Measurements from ENCODE around the gene CHMP4B.
A peak's percentile ranks its signal among the peaks of the same experiment; 100 is the strongest.

Gene CHMP4B

GRCh38 chr20:33836277-33836676 is 25.1 kb downstream of the CHMP4B start:
- H3K4me2 ChIP-seq (ENCODE audit: low read depth, low read length) = peak overlapping the region; percentile 76
- H3K9me3 ChIP-seq (replicated peaks; ENCODE audit: insufficient read depth, low read length) = no peaks in the 10 kb centered on the region
- H3K79me2 ChIP-seq (ENCODE audit: low read length) = peaks cover 100% of the 10 kb centered on the region
- no peak for DNase-seq
- peak overlapping the region; percentile 92; the same call in 1 of the 2 replicates for H3K27ac ChIP-seq (ENCODE audit: low read length)
- peaks cover 91% of the 10 kb centered on the region for H3F3A ChIP-seq (ENCODE audit: insufficient read depth, low read length)
- no peaks in the 10 kb centered on the region for H3K27me3 ChIP-seq (replicated peaks; ENCODE audit: insufficient read depth, low read length)
- peaks cover 29% of the 10 kb centered on the region for H3K36me3 ChIP-seq (replicated peaks; ENCODE audit: insufficient read depth, low read length)
- TF ChIP-seq, protein P1, sequence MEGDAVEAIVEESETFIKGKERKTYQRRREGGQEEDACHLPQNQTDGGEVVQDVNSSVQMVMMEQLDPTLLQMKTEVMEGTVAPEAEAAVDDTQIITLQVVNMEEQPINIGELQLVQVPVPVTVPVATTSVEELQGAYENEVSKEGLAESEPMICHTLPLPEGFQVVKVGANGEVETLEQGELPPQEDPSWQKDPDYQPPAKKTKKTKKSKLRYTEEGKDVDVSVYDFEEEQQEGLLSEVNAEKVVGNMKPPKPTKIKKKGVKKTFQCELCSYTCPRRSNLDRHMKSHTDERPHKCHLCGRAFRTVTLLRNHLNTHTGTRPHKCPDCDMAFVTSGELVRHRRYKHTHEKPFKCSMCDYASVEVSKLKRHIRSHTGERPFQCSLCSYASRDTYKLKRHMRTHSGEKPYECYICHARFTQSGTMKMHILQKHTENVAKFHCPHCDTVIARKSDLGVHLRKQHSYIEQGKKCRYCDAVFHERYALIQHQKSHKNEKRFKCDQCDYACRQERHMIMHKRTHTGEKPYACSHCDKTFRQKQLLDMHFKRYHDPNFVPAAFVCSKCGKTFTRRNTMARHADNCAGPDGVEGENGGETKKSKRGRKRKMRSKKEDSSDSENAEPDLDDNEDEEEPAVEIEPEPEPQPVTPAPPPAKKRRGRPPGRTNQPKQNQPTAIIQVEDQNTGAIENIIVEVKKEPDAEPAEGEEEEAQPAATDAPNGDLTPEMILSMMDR (IDR thresholded peaks at IDR 0.05; ENCODE audit: low read length) = no peak
- TF ChIP-seq EZH2phosphoT487 (IDR thresholded peaks at IDR 0.05; ENCODE audit: low read length) (no peak), EZH2 (optimal IDR thresholded peaks at IDR 0.05; ENCODE audit: low read depth, low read length) (no peak)
- no peaks in the 10 kb centered on the region for H3K9me2 ChIP-seq (replicated peaks; ENCODE audit: insufficient read depth, low read length)
- H3K9ac ChIP-seq (ENCODE audit: low read length) = peak overlapping the region; percentile 63; the same call in 1 of the 2 replicates
- H3K4me1 ChIP-seq (ENCODE audit: low read length) = peaks cover 91% of the 10 kb centered on the region
- no peak overlapping the region for H2AFZ ChIP-seq (ENCODE audit: low read length)
- H4K20me1 ChIP-seq (ENCODE audit: insufficient read depth, low read length) = no peaks in the 10 kb centered on the region
- H3K4me3 ChIP-seq (ENCODE audit: low read length) = 0 out of 2 replicates have a peak overlapping the region, but pooled peaks have one; percentile 13

GRCh38 chr20:33837096-33837830 is 26.1 kb downstream of the CHMP4B start:
- no peak overlapping the region for H2AFZ ChIP-seq (ENCODE audit: low read length)
- H3K27me3 ChIP-seq (replicated peaks; ENCODE audit: insufficient read depth, low read length) = no peaks in the 10 kb centered on the region
- peaks cover 93% of the 10 kb centered on the region for H3K4me1 ChIP-seq (ENCODE audit: low read length)
- TF ChIP-seq EZH2phosphoT487 (IDR thresholded peaks at IDR 0.05; ENCODE audit: low read length) (no peak), EZH2 (optimal IDR thresholded peaks at IDR 0.05; ENCODE audit: low read depth, low read length) (no peak)
- TF ChIP-seq, protein P1 (IDR thresholded peaks at IDR 0.05; ENCODE audit: low read length) = no peak
- H3K9me3 ChIP-seq (replicated peaks; ENCODE audit: insufficient read depth, low read length) = no peaks in the 10 kb centered on the region
- peaks cover 24% of the 10 kb centered on the region for H3K36me3 ChIP-seq (replicated peaks; ENCODE audit: insufficient read depth, low read length)
- H3F3A ChIP-seq (ENCODE audit: insufficient read depth, low read length) = peaks cover 93% of the 10 kb centered on the region
- H3K4me3 ChIP-seq (ENCODE audit: low read length) = peak overlapping the region; percentile 12
- peak overlapping the region; percentile 76 for H3K4me2 ChIP-seq (ENCODE audit: low read depth, low read length)
- H4K20me1 ChIP-seq (ENCODE audit: insufficient read depth, low read length) = no peaks in the 10 kb centered on the region
- peak; percentile 68 for DNase-seq
- H3K79me2 ChIP-seq (ENCODE audit: low read length) = peaks cover 100% of the 10 kb centered on the region
- peak overlapping the region; percentile 92 for H3K27ac ChIP-seq (ENCODE audit: low read length)
- peak overlapping the region; percentile 63 for H3K9ac ChIP-seq (ENCODE audit: low read length)
- no peaks in the 10 kb centered on the region for H3K9me2 ChIP-seq (replicated peaks; ENCODE audit: insufficient read depth, low read length)

- Histone ChIP-seq H4K20me1 (ENCODE audit: insufficient read depth, low read length) (no peaks in the 10 kb centered on the region), H3K9me2 (replicated peaks; ENCODE audit: insufficient read depth, low read length) (no peaks in the 10 kb centered on the region), H3K79me2 (ENCODE audit: low read length) (peaks cover 100% of the 10 kb centered on the region), H3K4me3 (ENCODE audit: low read length) (peak overlapping the region; percentile 21), H3F3A (ENCODE audit: insufficient read depth, low read length) (peaks cover 100% of the 10 kb centered on the region), H3K4me2 (ENCODE audit: low read depth, low read length) (peak overlapping the region; percentile 76), H3K36me3 (replicated peaks; ENCODE audit: insufficient read depth, low read length) (peaks cover 18% of the 10 kb centered on the region), H3K4me1 (ENCODE audit: low read length) (peaks cover 100% of the 10 kb centered on the region), H3K27me3 (replicated peaks; ENCODE audit: insufficient read depth, low read length) (no peaks in the 10 kb centered on the region), H2AFZ (ENCODE audit: low read length) (no peak overlapping the region), H3K9me3 (replicated peaks; ENCODE audit: insufficient read depth, low read length) (no peaks in the 10 kb centered on the region), H3K9ac (ENCODE audit: low read length) (peak overlapping the region; percentile 63), H3K27ac (ENCODE audit: low read length) (peak overlapping the region; percentile 92)
- TF ChIP-seq EZH2phosphoT487 (IDR thresholded peaks at IDR 0.05; ENCODE audit: low read length) (no peak), EZH2 (optimal IDR thresholded peaks at IDR 0.05; ENCODE audit: low read depth, low read length) (no peak)
- TF ChIP-seq, protein P1 (IDR thresholded peaks at IDR 0.05; ENCODE audit: low read length) = peak; percentile 63
- peak; percentile 74 for DNase-seq
Measured at GRCh38 chr20:33838035-33838864, 27.1 kb downstream of the CHMP4B start.
